GM19239 (cell line): ENCODE data around the gene GPR156.
"Not testable (repeated sequence)": the region's sequence is repeated elsewhere in the genome, so short reads cannot be mapped to it uniquely, and the experiment has no call there.

ENCODE experiments used
- DNase-seq: peaks from one replicate; pipeline ENCODE4 v3.0.0; 2011; ENCODE audit warnings: low spot score; ENCODE audit not compliant: insufficient read length
- FAIRE-seq: peaks from 2 replicates; lab custom pipeline; 2011; peaks lifted over from hg19 to GRCh38; lab: Jason Lieb, UNC

The GPR156 gene

GRCh38 chr3:120168611-120169010 is 116.4 kb downstream of the GPR156 start:
- DNase-seq (no peak), FAIRE-seq (no peak)

GRCh38 chr3:120168038-120168437 is 117.0 kb downstream of the GPR156 start:
- DNase-seq (no peak), FAIRE-seq (no peak)

GRCh38 chr3:120167488-120167887 is 117.5 kb downstream of the GPR156 start:
- FAIRE-seq (no peak), DNase-seq (no peak)

- no peak for FAIRE-seq
- no peak for DNase-seq
These were observed 121.2 kb downstream of the GPR156 start for GRCh38 chr3:120163816-120164215.

- FAIRE-seq (no peak), DNase-seq (no peak)
These were observed 122.0 kb downstream of the GPR156 start for GRCh38 chr3:120163026-120163425.

- DNase-seq, result no peak
These were observed 122.6 kb downstream of the GPR156 start for GRCh38 chr3:120162400-120162799.

GRCh38 chr3:120161902-120162301 is 123.1 kb downstream of the GPR156 start:
- DNase-seq (no peak), FAIRE-seq (no peak)

More at GRCh38 chr3:120162400-120162799, 122.6 kb downstream of the GPR156 start:
- FAIRE-seq, result no peak

GRCh38 chr3:120160050-120160449 is 125.0 kb downstream of the GPR156 start:
- DNase-seq, result no peak
- FAIRE-seq, result no peak

GRCh38 chr3:120157681-120158080 is 127.3 kb downstream of the GPR156 start:
- no peak for FAIRE-seq
- no peak for DNase-seq

GRCh38 chr3:120157113-120157512 is 127.9 kb downstream of the GPR156 start:
- DNase-seq (no peak), FAIRE-seq (no peak)

- FAIRE-seq, result no peak
These were observed 128.3 kb downstream of the GPR156 start for GRCh38 chr3:120156699-120157098.

GRCh38 chr3:120155694-120156093 is 129.3 kb downstream of the GPR156 start:
- not testable (repeated sequence) for DNase-seq, FAIRE-seq

More at GRCh38 chr3:120156699-120157098, 128.3 kb downstream of the GPR156 start:
- no peak for DNase-seq

- FAIRE-seq, result no peak
- no peak for DNase-seq
These were observed 129.9 kb downstream of the GPR156 start for GRCh38 chr3:120155108-120155507.

- no peak for DNase-seq
- FAIRE-seq, result no peak
These were observed 131.7 kb downstream of the GPR156 start for GRCh38 chr3:120153294-120153693.

GRCh38 chr3:120151791-120152190 is 133.2 kb downstream of the GPR156 start:
- FAIRE-seq (no peak), DNase-seq (no peak)

- FAIRE-seq (no peak), DNase-seq (no peak)
These were observed 136.7 kb downstream of the GPR156 start for GRCh38 chr3:120148187-120148949.

- FAIRE-seq (no peak), DNase-seq (no peak)
These were observed 137.8 kb downstream of the GPR156 start for GRCh38 chr3:120147072-120147871.

- FAIRE-seq (no peak), DNase-seq (no peak)
These were observed 139.3 kb downstream of the GPR156 start for GRCh38 chr3:120145542-120146285.

GRCh38 chr3:120144267-120144666 is 140.8 kb downstream of the GPR156 start:
- no peak for FAIRE-seq
- no peak for DNase-seq

GRCh38 chr3:120143676-120144075 is 141.3 kb downstream of the GPR156 start:
- no peak for DNase-seq
- no peak for FAIRE-seq

GRCh38 chr3:120142236-120142635 is 142.8 kb downstream of the GPR156 start:
- FAIRE-seq (no peak), DNase-seq (no peak)
